Stimulated activated CD4-positive, alpha-beta T cell treated with anti-CD3 and anti-CD28 coated beads, TNF-alpha, amount 100 ng/mL, for 48 hours (primary cell): ENCODE results near the gene RAB24.
"Not testable (repeated sequence)": the region's sequence is repeated elsewhere in the genome, so short reads cannot be mapped to it uniquely, and the experiment has no call there.

Experiments
- DNase-seq, 3 donors: peaks; one replicate each; pipeline ENCODE4 v3.0.0-alpha.2; 2020; ENCODE audit warnings: low read depth in 3 of 3

The RAB24 gene

GRCh38 chr5:177296581-177296980 is 6.9 kb downstream of the RAB24 start:
- no peak for DNase-seq

- no peak for DNase-seq
These were observed 7.6 kb downstream of the RAB24 start for GRCh38 chr5:177295924-177296323.

GRCh38 chr5:177294632-177295031 is 8.9 kb downstream of the RAB24 start:
- DNase-seq = no peak

- no peak for DNase-seq
These were observed 9.5 kb downstream of the RAB24 start for GRCh38 chr5:177293819-177294581.

- no peak for DNase-seq
These were observed 11.8 kb downstream of the RAB24 start for GRCh38 chr5:177291735-177292134.

- no peak for DNase-seq
These were observed 12.5 kb downstream of the RAB24 start for GRCh38 chr5:177290816-177291596.

- no peak for DNase-seq
These were observed 15.3 kb downstream of the RAB24 start for GRCh38 chr5:177288191-177288590.

GRCh38 chr5:177276886-177277285 is 26.6 kb downstream of the RAB24 start:
- no peak for DNase-seq

GRCh38 chr5:177275883-177276282 is 27.6 kb downstream of the RAB24 start:
- no peak for DNase-seq

- DNase-seq = no peak
These were observed 32.4 kb downstream of the RAB24 start for GRCh38 chr5:177271113-177271512.

GRCh38 chr5:177270653-177271052 is 32.9 kb downstream of the RAB24 start:
- no peak for DNase-seq

- no peak for DNase-seq
These were observed 33.5 kb downstream of the RAB24 start for GRCh38 chr5:177269976-177270375.

GRCh38 chr5:177269232-177269895 is 34.2 kb downstream of the RAB24 start:
- no peak for DNase-seq

GRCh38 chr5:177265395-177265794 is 38.1 kb downstream of the RAB24 start:
- DNase-seq = no peak

GRCh38 chr5:177264178-177264577 is 39.3 kb downstream of the RAB24 start:
- DNase-seq = no peak

GRCh38 chr5:177261510-177261909 is 42.0 kb downstream of the RAB24 start:
- DNase-seq = no peak

- no peak for DNase-seq
These were observed 42.6 kb downstream of the RAB24 start for GRCh38 chr5:177260961-177261360.

GRCh38 chr5:177258711-177259110 is 44.8 kb downstream of the RAB24 start:
- DNase-seq = not testable (repeated sequence)

- DNase-seq = no peak
These were observed 47.2 kb downstream of the RAB24 start for GRCh38 chr5:177256296-177256695.

- no peak for DNase-seq
These were observed 50.3 kb downstream of the RAB24 start for GRCh38 chr5:177253252-177253651.
